K562 (cell line): Measurements from ENCODE around the gene MFN1. TPM values are rescaled to one million over a fixed set of nuclear protein-coding genes. Genes with fewer than 3 reads are reported as not detected.
A peak's percentile ranks its signal among the peaks of the same experiment; 100 is the strongest.

Source experiments
- ATAC-seq: fragments of 200-7000 bp; cut with Tn5 transposase; 3 replicates; pipeline ENCODE4 v1.9.1; 2020; ENCODE audit warnings: moderate library complexity
- BruUV-seq: library from RNA; stranded (reverse); fragments of 400-500 nt; replicated peaks from 2 replicates; lab custom pipeline; 2021; lab: Mats Ljungman, UMichigan
- CTCF ChIA-PET: fragments of 300-600 bp; formaldehyde crosslinking; extraction: SDS; loops from one replicate; lab custom pipeline; 2021; ENCODE audit warnings: low intra/inter-chr PET ratio; lab: Yijun Ruan, JAX
- POLR2A ChIA-PET: fragments of 300-600, 350-650 bp; sonication (Branson Sonifier 250); formaldehyde crosslinking; extraction: SDS; loops from one replicate; lab custom pipeline; 2021; ENCODE audit warnings: antibody characterized with exemption, inconsistent platforms; lab: Yijun Ruan, JAX
- DNase-seq, 4 experiments: peaks; one replicate each; pipeline versions ENCODE4 v3.0.0 to v3.0.0-alpha.2; 2011 to 2018; ENCODE audit warnings: low spot score in 3 of 4, mixed read lengths in 3 of 4; ENCODE audit errors: extremely low read depth in 1 of 4
- FAIRE-seq: peaks from 2 replicates; lab custom pipeline; 2011; peaks lifted over from hg19 to GRCh38; lab: Jason Lieb, UNC
- H2AFZ ChIP-seq: 2 replicates; pipeline ENCODE4 v1.6.0; 2011; ENCODE audit warnings: low read depth, low read length, control low read depth, inconsistent platforms
- H3K27ac ChIP-seq: fragments of 200-600 bp; 3 replicates; pipeline ENCODE4 v1.8.0; 2011; ENCODE audit warnings: low read depth, mild to moderate bottlenecking, control low read depth, inconsistent platforms, low read length, moderate library complexity, mixed read lengths; ENCODE audit errors: extremely low read depth
- H3K27me3 ChIP-seq, 2 experiments: fragments of 300-600 bp in 1 of 2; 2 replicates in 1 of 2; 3 replicates in 1 of 2; pipeline versions ENCODE4 v1.6.0 to v1.8.0; 2011; ENCODE audit warnings: inconsistent platforms in 2 of 2, low read length in 2 of 2, mild to moderate bottlenecking in 1 of 2, mixed read lengths in 1 of 2, moderate library complexity in 1 of 2; ENCODE audit not compliant: control insufficient read depth in 2 of 2, insufficient read depth in 2 of 2
- H3K36me3 ChIP-seq: fragments of 300-600 bp; 3 replicates; pipeline ENCODE4 v1.8.0; 2011; ENCODE audit warnings: mild to moderate bottlenecking, low read length, inconsistent platforms; ENCODE audit not compliant: control insufficient read depth, insufficient read depth
- H3K4me1 ChIP-seq, 2 experiments: fragments of 200-600 bp in 1 of 2; replicated peaks in 1 of 2; 2 replicates in 1 of 2; 3 replicates in 1 of 2; pipeline versions ENCODE4 v1.5.1 to v1.8.0; 2011; ENCODE audit warnings: inconsistent platforms in 2 of 2, low read length in 2 of 2, mild to moderate bottlenecking in 1 of 2, mixed read lengths in 1 of 2, moderate library complexity in 1 of 2; ENCODE audit not compliant: control insufficient read depth in 2 of 2, insufficient read depth in 2 of 2
- H3K4me2 ChIP-seq: 2 replicates; pipeline ENCODE4 v1.6.1; 2011; ENCODE audit warnings: low read length, control low read depth, inconsistent platforms, mixed read lengths; ENCODE audit not compliant: insufficient read depth
- H3K4me3 ChIP-seq: fragments of 200-600 bp; sonication (generic), shearing (Covaris generic); 2 replicates; pipeline ENCODE4 v1.5.1; 2016; ENCODE audit warnings: control low read depth, inconsistent platforms
- H3K79me2 ChIP-seq: fragments of 200-600 bp; 3 replicates; pipeline ENCODE4 v1.8.0; 2011; ENCODE audit warnings: low read length, inconsistent platforms; ENCODE audit not compliant: control insufficient read depth, insufficient read depth
- H3K9ac ChIP-seq, 2 experiments: 2 replicates each; pipeline versions ENCODE4 v1.6.0 to v1.6.1; 2011; ENCODE audit warnings: low read depth in 2 of 2, low read length in 2 of 2, control low read depth in 1 of 2, inconsistent platforms in 1 of 2, mild to moderate bottlenecking in 1 of 2, mixed read lengths in 1 of 2; ENCODE audit not compliant: insufficient read depth in 1 of 2
- H3K9me1 ChIP-seq: one replicate; pipeline ENCODE4 v1.6.0; 2011; ENCODE audit warnings: inconsistent platforms, mild to moderate bottlenecking, low read length, moderate library complexity; ENCODE audit not compliant: control insufficient read depth, insufficient read depth
- H3K9me3 ChIP-seq: replicated peaks from 2 replicates; pipeline ENCODE4 v1.5.1; 2011; ENCODE audit warnings: low read depth, low read length, inconsistent platforms; ENCODE audit not compliant: control insufficient read depth, insufficient read depth
- H4K20me1 ChIP-seq: replicated peaks from 2 replicates; pipeline ENCODE4 v1.6.1; 2011; ENCODE audit warnings: low read length, inconsistent platforms, mixed read lengths; ENCODE audit not compliant: control insufficient read depth, insufficient read depth
- EP400 ChIP-seq: fragments of 450-650 bp; IDR thresholded peaks from 2 replicates; pipeline ENCODE4 v1.6.1; 2017; ENCODE audit warnings: antibody characterized with exemption, mild to moderate bottlenecking, moderate library complexity
- HBP1 ChIP-seq: fragments of 450-650 bp; formaldehyde crosslinking; IDR thresholded peaks from 2 replicates; pipeline ENCODE4 v1.4.0; 2022; ENCODE audit warnings: missing genetic modification characterization
- ZNF717 ChIP-seq: fragments of 250-450 bp; sonication (Bioruptor Pico); IDR thresholded peaks from 2 replicates; pipeline ENCODE4 v1.5.0; 2021
- WGBS: fragments of 100-300 bp; shearing (Covaris generic); methylation state at CpG from one replicate; pipeline ENCODE4 v1.1.6; 2016; ENCODE audit warnings: low coverage, mixed read lengths; ENCODE audit not compliant: insufficient coverage; ENCODE audit errors: missing lambda C conversion rate; 5-methylcytosine and 5-hydroxymethylcytosine counted together
- in situ Hi-C: fragments of 300-500 bp; cut with MboI; formaldehyde crosslinking; loops from 4 replicates; pipeline ENCODE4 v1.15.0; 2018; ENCODE audit warnings: inconsistent platforms, mixed read lengths
- intact Hi-C: fragments of 100-400 bp; cut with micrococcal nuclease; formaldehyde crosslinking; loops from 2 replicates; pipeline ENCODE4 v1.14.2; 2022
- polyA plus RNA-seq, 8 experiments: library from polyadenylated mRNA; depleted of rRNA in 4 of 8; stranded (reverse) in 5 of 8; unstranded in 3 of 8; fragments of >200 nt; fragmentation: Nextera tagmentation in 2 of 8; fragmentation: Illumina TruSeq in 1 of 8; extraction: Ambion mirVana in 2 of 8; extraction: Trizol in 1 of 8; gene quantifications; 2 replicates each; pipeline versions ENCODE4 v1.2.1 to v1.2.3, GENCODE V29; 2011 to 2014; ENCODE audit warnings: inconsistent platforms in 1 of 8, missing spikeins in 1 of 8
- total RNA-seq, 7 experiments: library from RNA; depleted of rRNA in 6 of 7; stranded (reverse); fragments of >200 nt in 6 of 7; fragmentation: Illumina TruSeq in 2 of 7; extraction: Trizol in 2 of 7; gene quantifications; 2 replicates each; pipeline versions ENCODE4 v1.2.1 to v1.2.3, GENCODE V29; 2011 to 2021; ENCODE audit warnings: low replicate concordance in 1 of 7

Gene MFN1
- total and polyA plus RNA-seq, 9 of the 15 experiments (the other 6 are each of a cell fraction or from before 2014, with no cell fraction given) = 10.5 to 42.7 (median 22.6) TPM

GRCh38 chr3:179299999-179300613, 47.4 kb upstream of the MFN1 start:
- Histone ChIP-seq H3K36me3 (no peaks in the 10 kb centered on the region; the same call in 1 of the 3 replicates), H3K4me3 (no peak overlapping the region), H2AFZ (peak overlapping the region; percentile 68), H3K4me1 (peaks cover 9 to 16% of the 10 kb centered on the region in 2 experiments; a peak in 3 of 5 replicates), H3K4me2 (no peak overlapping the region), H3K27me3 (no peaks in the 10 kb centered on the region), H4K20me1 (no peaks in the 10 kb centered on the region), H3K27ac (peak overlapping the region; percentile 16; the same call in 2 of the 3 replicates), H3K9me1 (no peaks in the 10 kb centered on the region), H3K9me3 (peaks cover 11% of the 10 kb centered on the region; the same call in 1 of the 2 replicates), H3K79me2 (no peaks in the 10 kb centered on the region), H3K9ac (peak overlapping the region; percentile 19 to 57; a peak in 2 of 4 replicates)
- ATAC-seq = no peak
- ChIA-PET CTCF (no interaction called here), POLR2A (interaction anchor here (1.0 kb wide), 1 partner anchor 12 kb away, joined by 3 read pairs; no protein-coding TSS in a partner anchor)
- BruUV-seq = no TSS peak
- 0 out of 2 replicates have a peak, but pooled peaks have one; percentile 6 for TF ChIP-seq EP400
- no peak for TF ChIP-seq ZNF717
- 0 out of 2 replicates have a peak, but pooled peaks have one; percentile 19 for TF ChIP-seq HBP1 (CRISPR knock-in tag)
- no peak for FAIRE-seq
- intact Hi-C loops (loop anchor here (2.0 to 5.0 kb wide), 2 partner anchors 39 to 153 kb away; partner anchors contain the start of gene PIK3CA), in situ Hi-C loops (loop anchor here (25.0 kb wide), 1 partner anchor 838 kb away; no protein-coding TSS in a partner anchor)
- WGBS = 65% methylated on average over 5 of the region's 5 CpGs
- peak in 1 of 4 experiments; percentile 8 for DNase-seq
